HG02588 (cell line): ENCODE results near the gene FKBP2.

Experiments used
- ATAC-seq: cut with Tn5 transposase; IDR thresholded peaks from one replicate; pipeline ENCODE4 v1.9.1; 2021; ENCODE audit warnings: mild to moderate bottlenecking, moderate library complexity; ENCODE audit not compliant: unreplicated experiment

Gene FKBP2

DNA sequence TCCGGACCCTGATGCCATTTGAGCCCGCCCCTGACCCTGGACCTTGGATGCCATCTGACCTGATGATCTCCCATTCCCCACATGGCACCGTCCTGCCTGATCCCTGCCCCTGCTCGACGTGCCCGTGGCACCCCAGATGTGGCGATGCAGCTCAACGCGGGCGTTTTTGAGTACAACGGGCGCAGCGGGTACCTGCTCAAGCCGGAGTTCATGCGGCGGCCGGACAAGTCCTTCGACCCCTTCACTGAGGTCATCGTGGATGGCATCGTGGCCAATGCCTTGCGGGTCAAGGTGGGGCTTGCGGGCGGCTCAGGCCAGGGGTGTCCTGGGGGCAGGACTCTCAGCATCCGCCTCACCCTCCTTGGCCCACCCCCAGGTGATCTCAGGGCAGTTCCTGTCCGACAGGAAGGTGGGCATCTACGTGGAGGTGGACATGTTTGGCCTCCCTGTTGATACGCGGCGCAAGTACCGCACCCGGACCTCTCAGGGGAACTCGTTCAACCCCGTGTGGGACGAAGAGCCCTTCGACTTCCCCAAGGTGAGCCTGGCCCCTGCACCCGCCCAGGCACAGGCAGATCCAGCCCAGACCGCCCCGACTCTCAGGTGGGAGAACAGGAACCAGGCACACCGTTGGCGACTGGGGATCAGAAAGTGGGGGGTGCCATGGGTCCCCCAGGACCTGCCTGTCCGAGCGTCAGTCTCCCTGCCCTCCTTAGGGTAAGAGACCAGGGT is 21.5 kb downstream of the FKBP2 start:
- no peak for ATAC-seq

DNA sequence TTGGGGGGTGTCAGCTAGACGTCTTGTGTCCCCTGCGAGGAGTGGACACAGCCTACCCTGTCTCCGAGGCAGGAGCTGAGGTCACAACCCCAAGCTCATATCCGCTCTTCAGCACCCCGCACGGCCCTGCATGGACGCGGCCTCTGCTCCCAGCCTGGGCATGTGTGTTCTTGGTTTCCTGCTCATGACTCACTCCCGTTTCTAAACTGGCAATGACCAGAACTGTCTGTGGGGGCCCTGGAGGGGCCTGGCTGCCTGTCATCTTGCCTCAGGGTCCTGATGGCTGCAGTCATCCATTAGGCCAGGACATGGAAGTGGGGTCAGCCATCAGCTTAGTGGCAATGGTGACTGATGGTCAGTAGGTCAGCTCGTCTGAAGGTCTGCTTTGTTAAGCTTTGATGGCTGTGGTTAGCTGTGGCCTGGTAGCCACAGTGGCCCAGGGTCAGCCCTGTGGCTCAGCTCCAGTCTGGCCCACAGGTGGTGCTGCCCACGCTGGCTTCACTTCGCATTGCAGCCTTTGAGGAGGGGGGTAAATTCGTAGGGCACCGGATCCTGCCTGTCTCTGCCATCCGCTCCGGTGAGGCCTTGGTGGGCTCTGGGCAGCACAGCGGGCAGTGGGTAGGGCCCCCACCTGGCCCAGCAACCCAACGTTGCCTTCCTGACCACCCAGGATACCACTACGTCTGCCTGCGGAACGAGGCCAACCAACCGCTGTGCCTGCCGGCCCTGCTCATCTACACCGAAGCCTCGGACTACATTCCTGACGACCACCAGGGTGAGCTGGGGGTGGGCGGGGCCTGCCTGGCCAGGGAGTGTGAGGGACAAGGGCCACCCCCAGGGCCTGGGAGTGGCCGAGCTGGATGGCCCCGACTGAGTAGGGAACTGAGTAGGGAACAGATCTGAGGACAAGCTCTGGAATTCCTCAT is 22.4 kb downstream of the FKBP2 start:
- no peak for ATAC-seq

DNA sequence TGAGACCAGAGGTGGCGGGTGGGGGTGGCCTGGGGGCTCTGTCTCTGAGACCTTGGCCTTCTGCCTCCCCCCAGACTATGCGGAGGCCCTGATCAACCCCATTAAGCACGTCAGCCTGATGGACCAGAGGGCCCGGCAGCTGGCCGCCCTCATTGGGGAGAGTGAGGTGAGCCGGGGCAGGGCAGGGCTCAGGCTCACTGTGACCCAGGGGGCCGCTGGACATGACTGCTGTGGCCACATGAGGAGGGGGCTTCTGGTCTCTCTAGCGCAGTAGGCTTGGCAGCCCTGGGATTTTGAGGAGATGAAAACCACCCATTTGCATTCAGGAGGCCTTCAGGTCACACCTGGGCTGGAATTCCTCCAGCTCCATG is 23.0 kb downstream of the FKBP2 start:
- no peak for ATAC-seq

DNA sequence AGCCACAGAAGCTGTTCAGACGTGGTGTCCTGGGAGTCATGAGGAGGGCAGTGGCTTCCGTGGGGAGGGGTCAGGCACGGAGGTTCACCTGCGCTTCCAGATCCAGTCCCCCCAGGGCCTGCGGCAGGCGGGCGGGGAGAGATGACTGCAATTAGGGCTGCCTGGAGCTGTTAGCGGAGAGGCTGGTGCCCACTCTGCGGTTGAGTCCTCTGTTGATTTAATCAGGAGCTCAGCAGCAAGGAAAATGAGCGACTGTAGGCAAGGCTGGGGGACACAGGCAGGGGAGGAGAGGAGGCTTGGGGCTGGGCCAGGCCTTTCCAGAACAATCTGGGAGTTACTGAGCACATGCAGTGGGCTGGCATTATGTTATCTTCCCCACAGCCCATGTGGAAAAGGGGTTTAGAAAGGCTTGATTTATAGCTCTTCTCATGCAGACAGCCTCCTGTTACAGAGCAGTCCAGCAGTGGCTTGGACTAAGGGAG is 23.5 kb downstream of the FKBP2 start:
- no peak for ATAC-seq

DNA sequence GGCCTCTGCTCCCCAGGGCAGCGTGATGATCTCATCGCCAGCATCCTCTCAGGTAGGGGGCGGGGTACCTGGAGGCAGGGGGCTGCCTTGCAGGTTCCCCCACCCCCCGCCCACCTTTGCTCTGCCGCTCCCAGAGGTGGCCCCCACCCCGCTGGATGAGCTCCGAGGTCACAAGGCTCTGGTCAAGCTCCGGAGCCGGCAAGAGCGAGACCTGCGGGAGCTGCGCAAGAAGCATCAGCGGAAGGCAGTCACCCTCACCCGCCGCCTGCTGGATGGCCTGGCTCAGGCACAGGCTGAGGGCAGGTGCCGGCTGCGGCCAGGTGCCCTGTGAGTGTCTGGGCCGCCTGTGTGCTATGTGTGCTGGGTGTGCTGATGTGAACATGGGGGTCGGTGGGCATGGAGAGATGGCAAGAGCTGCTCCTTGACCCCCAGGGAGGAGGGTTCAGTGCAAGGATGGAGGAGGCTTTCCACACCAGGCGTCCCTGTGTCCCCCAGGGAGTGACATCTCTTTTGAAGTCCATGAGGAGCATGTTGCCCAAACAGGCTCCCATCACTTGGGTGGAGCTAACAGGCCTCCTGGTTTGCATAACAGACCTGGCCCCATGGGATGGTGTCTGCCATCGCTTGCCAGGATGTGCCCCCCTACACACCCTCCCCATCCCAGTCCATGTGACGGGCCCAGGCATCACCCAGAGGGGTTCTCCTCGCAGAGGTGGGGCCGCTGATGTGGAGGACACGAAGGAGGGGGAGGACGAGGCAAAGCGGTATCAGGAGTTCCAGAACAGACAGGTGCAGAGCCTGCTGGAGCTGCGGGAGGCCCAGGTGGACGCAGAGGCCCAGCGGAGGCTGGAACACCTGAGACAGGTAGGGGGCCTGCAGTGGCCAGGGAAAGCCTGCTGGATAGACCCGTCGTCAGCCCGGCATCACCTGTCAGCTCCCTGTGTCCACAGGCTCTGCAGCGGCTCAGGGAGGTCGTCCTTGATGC is 24.6 kb downstream of the FKBP2 start:
- no peak for ATAC-seq

DNA sequence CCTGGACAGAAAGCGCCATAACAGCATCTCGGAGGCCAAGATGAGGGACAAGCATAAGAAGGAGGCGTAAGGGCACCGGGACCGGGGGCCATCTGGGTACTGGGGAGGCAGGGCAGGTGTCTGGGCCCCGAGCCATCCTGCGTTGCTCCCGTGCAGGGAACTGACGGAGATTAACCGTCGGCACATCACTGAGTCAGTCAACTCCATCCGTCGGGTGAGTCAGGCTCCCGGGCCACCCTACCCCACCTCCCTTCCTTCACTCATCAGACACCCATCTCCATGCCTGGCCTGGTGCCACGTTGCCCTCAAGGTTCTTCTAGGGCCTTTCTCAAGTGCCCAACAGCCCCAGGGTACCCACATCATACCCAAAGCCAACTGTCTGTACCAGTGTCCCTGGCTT is 25.4 kb downstream of the FKBP2 start:
- ATAC-seq: no peak

DNA sequence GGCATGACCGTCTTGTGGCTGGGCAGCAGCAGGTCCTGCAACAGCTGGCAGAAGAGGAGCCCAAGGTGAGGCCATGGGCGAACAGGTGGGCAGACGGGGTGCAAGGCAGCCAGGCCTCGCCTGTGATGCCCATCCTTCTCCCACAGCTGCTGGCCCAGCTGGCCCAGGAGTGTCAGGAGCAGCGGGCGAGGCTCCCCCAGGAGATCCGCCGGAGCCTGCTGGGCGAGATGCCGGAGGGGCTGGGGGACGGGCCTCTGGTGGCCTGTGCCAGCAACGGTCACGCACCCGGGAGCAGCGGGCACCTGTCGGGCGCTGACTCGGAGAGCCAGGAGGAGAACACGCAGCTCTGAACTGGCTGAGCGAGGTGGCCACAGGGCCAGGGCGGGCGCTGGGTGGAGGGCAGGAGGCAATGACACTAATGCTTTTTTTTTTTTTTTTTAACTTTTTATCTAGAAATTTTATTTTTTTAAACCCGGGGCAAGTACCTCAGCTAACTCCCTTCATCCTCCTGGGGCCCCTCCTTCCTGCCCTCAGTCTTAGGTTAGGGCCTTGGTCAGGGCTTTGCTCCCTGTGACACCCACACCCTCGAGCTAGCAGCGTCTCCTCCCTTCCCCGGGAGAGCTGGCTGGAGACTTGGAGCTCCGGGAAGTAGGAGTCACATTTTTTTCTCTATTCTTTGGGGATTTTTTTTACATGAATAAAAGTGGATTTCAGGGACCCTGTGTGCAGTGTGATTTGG is 26.5 kb downstream of the FKBP2 start:
- no peak for ATAC-seq

DNA sequence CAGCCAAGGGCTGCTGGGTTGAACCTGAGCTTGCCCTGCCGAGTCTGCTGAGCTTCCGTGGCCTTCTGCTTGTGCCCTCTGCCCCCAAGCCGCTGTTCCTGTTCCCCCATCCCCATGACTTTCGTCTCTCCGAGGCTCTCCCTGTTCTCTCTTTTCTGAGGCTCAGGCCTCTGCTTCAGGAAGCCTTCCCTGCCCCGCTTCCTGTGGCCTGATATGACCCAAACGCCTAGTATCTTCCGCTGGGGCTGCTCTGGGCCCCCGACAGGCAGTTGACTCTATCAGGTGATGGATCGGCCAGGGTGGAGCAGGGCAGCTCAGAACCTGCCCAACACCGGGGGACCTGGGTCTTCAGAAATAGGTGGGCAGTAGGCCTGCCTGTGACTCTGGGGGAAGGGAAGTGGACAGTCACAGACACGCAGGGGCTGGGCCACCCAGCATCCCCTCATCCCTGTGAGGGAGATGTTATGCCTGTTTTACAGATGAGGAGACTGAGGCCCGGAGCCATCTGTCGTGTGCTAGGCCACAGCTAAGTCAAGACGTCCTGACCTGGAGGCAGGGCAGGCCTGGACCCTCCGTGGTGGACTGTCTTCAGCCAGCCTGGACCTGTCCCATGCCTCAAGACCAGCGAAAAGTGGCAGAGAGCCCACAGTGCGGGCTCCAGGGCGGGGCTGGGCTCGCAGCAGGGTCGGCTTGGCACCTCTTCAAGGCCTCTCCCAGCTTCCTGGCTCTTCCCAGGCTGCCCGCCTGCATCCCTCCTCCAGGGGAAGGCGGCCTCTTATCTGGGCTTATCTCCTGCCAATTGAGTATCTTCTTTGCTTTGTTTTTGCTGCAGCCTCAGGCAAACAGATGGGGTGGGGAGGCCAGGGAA is 27.4 kb downstream of the FKBP2 start:
- ATAC-seq: no peak

DNA sequence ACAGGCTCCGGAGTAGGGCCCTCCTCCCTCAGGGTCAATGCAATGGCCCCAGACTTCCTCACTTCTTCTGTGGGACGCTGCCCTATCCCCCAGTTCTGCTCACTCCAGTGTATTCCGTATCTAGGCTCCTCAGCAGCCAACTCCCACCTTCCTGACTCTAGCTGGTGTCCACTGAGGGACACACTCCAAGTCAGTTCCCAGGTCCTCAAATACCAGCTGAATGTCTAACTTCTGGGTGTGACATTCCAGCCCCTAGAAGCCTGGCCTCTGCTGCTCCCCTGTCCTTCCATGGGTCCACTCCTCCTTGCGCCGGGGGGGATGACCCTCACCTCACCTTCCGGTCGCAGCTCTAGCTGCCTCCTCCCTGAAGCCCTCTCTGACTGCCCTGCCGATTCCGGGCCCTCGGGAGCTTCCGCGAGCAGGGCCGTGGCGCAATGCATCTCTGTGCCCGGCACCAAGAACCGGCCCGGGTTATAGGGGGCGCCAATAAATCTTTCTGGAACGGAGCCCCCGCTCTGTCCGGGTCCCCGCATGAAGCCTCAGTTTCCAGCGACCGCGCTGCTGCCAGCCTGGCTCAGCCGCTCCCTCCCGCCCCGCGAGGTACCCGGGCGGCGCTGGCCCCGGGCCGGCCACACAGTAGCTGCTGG is 28.1 kb downstream of the FKBP2 start:
- ATAC-seq: peak; percentile 13

DNA sequence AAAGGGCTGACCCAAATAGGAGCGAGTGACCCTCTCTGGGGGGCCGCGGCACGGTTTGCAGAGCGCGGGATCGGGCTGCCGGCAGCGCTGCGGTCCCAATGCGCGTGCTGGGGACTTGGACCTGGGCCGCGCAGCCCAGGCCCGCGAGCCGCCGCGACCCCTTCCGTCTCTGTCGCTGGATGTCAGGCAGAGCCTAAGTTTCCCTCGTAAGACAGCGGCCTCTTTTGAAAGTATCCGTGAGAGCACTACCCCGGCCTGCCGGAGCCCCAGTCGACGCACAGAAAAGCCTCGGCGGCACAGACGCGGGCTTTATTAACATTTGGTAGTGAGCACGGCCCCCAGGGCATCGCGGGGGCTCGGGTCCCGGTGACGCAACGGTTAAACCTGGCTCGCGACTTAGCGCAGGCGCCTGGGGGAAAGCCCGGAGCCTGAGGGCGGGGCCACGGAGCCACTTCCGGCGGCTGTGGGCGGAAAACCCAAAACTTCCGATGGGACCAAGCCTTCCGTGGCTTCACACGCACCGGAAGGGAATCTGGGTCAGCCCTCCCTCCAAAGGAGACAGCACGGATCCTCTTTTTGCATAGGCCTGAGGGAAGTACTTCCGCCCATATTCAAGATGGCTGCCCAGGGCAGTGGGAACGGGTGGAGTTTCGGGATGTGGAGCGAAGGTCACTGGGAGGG is 28.8 kb downstream of the FKBP2 start:
- ATAC-seq: peak; percentile 62

DNA sequence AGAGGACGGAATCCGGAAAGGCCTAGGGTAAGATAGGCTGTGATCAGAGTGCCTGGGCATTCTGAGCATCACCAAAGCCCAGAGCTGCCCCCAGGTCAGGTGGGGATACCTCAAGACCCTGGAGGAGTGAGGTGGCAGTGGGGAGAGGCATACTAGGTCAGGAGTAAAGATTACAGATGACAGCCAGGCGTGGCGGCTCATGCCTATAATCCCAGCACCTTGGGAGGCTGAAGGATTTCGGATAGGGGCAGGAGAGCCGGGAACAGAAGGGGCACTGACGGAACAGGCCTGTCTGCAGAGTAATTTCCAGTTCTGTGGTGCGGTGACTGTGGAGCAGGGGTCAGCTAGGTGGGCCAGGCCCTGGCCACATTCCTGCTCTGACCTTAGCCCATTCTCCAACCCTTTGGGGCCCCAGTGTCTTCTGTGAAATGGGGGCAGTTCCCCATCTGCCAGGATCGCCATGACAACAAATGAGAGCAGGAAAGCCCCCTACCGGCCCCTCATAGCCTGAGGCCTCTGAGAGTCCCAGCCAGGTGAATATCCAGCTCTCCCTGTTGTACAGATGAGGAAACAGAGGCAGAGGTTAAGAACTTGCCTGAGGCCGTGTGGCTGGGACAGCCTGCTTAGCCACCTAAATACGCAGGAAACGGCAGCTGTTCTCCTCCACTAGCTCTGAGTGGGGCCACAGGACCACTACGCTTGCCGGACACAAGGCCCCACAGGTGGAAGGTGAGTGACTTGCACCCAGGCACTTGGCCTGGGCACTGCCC is 34.3 kb downstream of the FKBP2 start:
- no peak for ATAC-seq

DNA sequence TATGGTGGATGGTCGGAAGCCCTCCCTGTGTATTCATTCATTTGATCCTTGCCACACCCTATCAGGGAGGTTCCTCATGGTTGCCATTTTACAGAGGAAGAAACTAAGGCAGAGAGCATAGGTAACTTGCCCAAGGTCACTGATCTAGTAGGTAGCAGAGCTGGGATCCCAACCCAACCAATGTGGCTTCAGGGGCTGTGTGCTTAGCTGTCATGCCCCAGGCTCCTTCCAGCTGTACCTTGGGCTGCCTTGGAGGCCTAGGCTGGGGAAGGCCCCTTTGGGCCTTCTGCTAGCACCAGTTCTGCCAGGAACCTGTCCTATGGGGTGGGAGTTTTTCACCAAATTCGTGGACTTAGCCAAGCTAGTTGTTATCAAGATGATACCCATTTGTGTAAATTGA is 34.9 kb downstream of the FKBP2 start:
- no peak for ATAC-seq

DNA sequence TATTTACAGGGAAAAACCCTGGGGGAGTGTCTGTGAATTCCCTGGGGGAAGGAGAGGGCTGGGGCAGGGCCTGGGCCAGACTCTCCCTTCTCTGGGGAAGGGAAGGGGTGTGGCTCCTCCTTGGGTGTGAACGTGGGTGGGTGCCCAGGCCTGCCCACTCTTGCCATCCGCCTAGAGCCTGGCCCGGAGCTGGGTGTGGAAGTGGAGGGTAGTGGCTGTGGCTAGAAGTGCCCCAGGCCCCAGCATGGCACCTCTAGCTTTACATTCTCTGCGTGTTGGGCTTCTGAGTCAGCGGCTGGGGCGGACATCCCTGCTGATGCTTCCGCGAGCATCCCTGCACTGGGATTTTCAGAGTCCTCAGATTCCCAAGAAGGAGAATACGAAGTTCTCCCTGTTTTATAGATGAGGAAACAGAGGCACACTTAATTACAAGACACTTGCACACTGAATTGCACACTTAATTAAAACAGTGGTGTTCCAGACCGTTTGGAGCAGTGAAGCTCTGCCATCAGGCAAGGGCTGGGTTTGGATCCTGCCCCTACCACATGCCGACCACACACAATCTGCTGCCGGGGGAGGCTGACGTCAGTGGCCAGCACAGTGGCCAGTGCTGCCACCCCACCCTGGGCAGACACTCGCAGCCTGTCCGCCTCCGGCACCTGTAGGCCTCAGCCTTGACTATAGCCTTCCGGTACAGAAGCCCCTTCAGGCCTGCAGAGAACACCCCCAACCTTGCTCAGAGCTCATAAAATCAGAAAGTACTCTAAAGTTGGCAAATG is 35.9 kb downstream of the FKBP2 start:
- ATAC-seq: no peak

DNA sequence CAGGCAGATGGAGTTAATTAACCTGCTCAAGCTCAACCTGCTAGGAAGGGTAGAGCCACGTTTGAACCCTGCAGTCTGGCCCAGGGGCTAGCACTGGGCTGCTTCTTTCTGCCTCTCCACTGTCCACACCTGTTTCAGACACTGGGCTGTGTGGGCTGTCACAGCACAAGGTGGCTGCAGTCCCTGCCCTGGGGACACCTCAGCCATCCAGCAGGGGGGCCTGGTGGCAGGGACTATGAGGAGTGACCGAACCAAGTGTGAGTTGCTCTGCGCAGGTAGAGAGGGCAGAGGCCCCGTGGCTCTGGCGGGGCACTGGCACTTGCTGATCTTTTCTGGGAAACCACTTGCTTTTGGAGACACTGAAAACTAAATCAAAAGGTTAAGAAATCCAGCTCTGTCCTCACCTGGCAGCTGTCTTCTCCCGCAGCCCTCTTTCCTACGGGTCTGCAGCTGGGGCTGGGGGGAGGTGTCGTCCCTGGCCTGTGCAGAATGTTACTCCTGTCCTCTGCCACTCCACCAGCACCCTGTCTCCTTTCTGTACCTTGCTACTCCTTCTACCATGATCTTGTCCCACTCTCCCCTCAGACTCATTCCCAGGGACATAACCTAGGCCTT is 37.8 kb downstream of the FKBP2 start:
- ATAC-seq: no peak

DNA sequence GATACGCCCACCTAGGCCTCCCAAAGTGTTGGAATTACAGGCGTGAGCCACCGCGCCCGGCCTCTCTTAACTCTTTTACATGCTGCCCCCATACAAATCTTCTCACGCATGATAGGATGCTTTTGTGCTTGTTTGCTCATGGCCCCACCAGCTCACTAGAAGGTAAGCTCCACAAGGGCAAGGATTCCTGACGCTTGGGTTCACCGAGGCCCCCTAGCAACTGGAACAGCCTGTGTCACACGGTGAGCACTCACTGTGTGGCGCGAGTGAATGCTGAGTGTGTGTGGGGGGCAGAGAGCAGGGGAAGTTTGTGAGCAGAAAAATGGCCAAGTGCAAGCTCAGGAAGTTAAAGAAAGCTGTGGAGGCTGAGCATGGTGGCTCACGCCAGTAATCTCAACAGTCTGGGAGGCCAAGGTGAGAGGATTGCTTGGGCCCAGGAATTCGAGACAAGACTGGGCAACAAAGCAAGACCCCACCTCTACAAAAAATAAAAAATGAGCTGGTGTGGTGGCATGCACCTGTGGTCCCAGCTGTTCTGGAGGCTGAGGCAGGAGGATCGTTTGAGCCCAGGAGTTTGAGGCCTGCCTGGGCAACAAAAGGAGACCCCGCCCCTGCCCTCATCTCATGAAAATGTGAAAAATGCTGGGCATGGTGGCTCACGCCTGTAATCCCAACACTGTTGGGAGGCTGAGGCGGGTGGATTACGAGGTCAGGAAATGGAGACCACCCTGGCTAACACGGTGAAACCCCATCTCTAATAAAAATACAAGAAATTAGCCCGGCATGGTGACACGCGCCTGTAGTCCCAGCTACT is 41.3 kb downstream of the FKBP2 start:
- ATAC-seq: no peak
